Caki2 (cell line): Measurements from ENCODE around the gene MMP10. TPM values are rescaled to one million over a fixed set of nuclear protein-coding genes. Genes with fewer than 3 reads are reported as not detected.
"Not testable (repeated sequence)": the region's sequence is repeated elsewhere in the genome, so short reads cannot be mapped to it uniquely, and the experiment has no call there.

Source experiments
- DNase-seq: peaks from one replicate; pipeline ENCODE4 v3.0.0-alpha.2; 2015; ENCODE audit warnings: low read depth
- in situ Hi-C: cut with HindIII; loops from 2 replicates; pipeline ENCODE4 v1.10.0; 2016; ENCODE audit warnings: low sequenced_read_pairs, low pct_unique_long_range_greater_than_20kb, mixed read lengths
- total RNA-seq: library from RNA; depleted of rRNA; stranded (reverse); fragments of >200 nt; shearing (Covaris generic); gene quantifications from 2 replicates; pipeline ENCODE4 v1.2.3, GENCODE V29; 2014; ENCODE audit warnings: low replicate concordance; rRNA removed

MMP10 gene
- total RNA-seq, 1 experiment from 2014 or later = 2.1 TPM

DNA sequence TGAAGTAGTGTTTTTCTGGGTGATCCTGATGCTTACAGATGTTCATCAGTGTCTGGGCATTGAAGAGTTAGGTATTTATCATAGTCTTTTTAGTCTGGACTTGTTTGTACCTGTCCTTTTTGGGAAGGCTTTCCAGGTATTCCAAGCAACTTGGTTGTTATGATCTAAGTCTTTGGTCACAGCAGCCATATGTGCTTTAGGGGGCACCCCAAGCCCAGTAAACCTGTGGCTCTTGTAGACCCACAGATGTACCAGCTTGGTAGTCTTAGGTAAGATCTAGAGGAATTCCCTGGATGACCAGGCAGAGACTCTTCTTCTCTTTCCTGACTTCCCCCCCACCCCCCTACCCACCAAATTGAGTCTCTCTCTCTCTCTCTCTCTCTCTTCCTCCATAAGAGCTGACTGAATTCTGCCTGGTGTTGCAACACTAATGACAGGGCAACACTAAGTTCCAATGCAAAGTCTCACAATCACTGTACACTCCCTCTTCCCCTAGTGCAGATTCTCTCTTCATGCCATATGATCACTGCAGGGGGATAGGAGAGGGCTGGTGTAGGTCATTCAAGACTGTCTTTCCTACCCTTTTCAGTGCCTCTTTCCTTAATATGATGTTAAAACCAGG, 31.2 kb downstream of the MMP10 start:
- in situ Hi-C loops = no loop called here

DNA sequence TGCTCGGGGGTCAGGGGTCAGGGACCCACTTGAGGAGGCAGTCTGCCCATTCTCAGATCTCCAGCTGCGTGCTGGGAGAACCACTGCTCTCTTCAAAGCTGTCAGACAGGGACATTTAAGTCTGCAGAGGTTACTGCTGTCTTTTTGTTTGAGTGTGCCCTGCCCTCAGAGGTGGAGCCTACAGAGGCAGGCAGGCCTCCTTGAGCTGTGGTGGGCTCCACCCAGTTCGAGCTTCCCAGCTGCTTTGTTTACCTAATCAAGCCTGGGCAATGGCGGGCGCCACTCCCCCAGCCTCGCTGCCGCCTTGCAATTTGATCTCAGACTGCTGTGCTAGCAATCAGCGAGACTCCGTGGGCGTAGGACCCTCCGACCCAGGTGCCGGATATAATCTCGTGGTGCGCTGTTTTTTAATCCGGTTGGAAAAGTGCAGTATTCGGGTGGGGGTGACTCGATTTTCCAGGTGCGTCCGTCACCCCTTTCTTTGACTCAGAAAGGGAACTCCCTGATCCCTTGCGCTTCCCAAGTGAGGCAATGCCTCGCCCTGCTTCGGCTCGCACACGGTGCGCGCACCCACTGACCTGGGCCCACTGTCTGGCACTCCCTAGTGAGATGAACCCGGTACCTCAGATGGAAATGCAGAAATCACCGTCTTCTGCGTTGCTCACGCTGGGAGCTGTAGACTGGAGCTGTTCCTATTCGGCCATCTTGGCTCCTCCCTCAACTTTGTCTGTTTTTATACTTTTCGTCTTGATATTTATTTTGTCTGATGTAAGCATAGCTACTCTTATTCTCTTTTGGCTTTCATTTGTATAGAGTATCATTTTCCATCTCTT, 33.5 kb downstream of the MMP10 start:
- in situ Hi-C loops, DNase-seq: not testable (repeated sequence)

More for the DNA sequence above, 31.2 kb downstream of the MMP10 start:
- DNase-seq = no peak

DNA sequence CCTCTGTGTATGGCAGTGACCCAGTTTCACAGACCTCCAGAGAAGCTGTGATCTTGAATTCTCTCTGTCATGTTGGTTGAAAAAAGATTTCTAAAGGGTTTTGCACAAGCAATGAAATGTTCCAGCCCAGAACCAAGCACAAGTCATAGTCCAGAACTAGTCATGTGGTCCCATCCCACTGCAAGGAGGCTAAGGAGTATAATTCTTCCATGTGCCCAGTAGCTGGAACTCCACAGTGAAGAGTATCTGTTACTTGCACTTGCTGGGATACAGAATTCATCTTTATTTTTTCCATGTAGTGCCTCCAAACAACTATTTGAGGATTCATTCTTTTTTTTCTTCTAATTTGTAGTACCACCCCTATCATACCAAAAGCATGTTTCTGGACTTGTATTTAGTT, 45.8 kb downstream of the MMP10 start:
- in situ Hi-C loops = no loop called here
- DNase-seq = no peak

GRCh38 chr11:102733232-102733875, 47.1 kb downstream of the MMP10 start:
- in situ Hi-C loops = no loop called here
- peak; percentile 6 for DNase-seq

- in situ Hi-C loops = not testable (repeated sequence)
Observed at GRCh38 chr11:102730944-102731343, 49.5 kb downstream of the MMP10 start.

DNA sequence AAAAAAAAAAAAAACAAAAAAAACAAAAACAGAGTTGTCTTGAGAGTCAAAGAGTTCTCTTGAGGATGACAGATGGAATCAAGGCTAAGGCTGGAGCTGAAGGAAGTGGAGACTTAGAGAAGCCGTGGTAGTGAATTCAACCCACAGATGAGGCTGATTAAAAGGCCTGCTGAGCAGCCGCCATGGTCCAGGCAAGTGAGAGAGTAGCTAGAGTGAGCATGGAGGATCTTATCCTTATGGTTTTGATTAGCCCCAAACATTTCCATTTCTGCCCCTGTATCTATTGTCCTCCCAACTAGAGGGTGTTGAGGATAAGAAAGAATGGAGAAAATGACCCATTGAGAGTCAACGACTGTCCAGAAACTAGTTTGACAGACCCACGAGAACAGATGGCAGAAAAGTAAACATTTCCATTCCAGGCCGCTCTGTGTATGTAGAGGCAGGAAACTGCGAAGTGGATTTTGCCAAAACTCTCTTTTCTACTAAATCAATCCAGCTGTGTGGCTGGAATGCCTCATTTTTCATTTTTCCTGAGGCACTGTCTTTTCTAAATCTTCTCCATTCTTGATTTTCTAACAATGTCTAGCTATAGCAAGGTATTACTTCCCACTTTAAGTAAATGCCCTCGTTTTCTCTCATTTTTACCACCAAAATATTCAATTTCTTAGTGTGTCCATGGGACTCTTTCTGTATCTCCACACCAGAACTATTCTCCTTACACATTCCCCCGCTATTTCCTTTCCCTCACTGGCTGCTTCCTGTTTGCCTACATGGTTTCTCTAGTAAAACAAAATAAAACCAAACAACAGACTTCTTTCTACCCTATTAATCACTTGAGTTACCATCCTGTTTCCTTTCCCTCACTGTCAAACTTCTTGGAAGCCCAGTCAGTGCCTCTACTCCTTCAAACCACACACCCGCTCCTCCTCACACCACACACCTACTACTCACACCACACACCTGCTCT, 50.3 kb downstream of the MMP10 start:
- in situ Hi-C loops = no loop called here
- no peak for DNase-seq

More at GRCh38 chr11:102730944-102731343, 49.5 kb downstream of the MMP10 start:
- not testable (repeated sequence) for DNase-seq

- in situ Hi-C loops = no loop called here
- no peak for DNase-seq
Observed at GRCh38 chr11:102727890-102728289, 52.5 kb downstream of the MMP10 start.

- in situ Hi-C loops = no loop called here
- DNase-seq = no peak
Observed at GRCh38 chr11:102724904-102725500, 55.4 kb downstream of the MMP10 start, which contains the start of gene MMP8. Gene MMP8 (minus strand): TSS chr11:102724954. CDS start chr11:102724855, 99 bp downstream.

DNA sequence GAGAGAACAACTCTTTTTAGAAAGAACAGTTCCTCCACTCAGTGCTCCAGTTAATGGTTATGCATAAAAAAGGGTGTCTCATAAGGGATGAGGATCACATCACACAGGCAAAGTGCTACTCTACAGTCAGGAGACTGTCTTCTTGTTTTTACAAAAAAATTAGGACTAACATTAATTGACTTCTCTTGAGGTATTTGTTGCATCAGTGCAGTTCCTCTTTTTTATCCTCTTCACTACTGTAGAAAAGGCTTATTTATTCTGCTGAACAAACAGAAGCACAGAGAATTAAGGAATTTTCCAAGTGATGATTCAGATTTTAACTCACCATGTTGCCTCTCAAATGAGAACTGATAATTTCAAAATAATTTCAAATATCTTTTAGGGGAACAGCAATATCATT, 57.6 kb downstream of the MMP10 start:
- no peak for DNase-seq
- in situ Hi-C loops = no loop called here

Other genes starting within 250 kb of the MMP10 start
- gene MMP7, start 249.9 kb downstream of the MMP10 start, total RNA-seq = 1,017 and 1,188 TPM in 2 replicates
- not detected in 2 replicates for gene MMP20, start 155.3 kb downstream of the MMP10 start, total RNA-seq
- gene MMP27, start 74.9 kb downstream of the MMP10 start, total RNA-seq = not detected in 2 replicates
- gene MMP8, start 55.7 kb downstream of the MMP10 start, total RNA-seq = not detected in 2 replicates
- gene MMP1, start 17.5 kb upstream of the MMP10 start, total RNA-seq = 0.26 and 0.78 TPM in 2 replicates
- not detected in 2 replicates for gene MMP3, start 63.0 kb upstream of the MMP10 start, total RNA-seq
- not detected in 2 replicates for gene MMP12, start 94.4 kb upstream of the MMP10 start, total RNA-seq
- gene MMP13, start 175.1 kb upstream of the MMP10 start, total RNA-seq = not detected in 2 replicates